Measurements from ENCODE around the gene PEX16. TPM values are rescaled to one million over a fixed set of nuclear protein-coding genes. Genes with fewer than 3 reads are reported as not detected.

The PEX16 gene
- total RNA-seq, 1 donor from 2014 or later: 47.1 TPM

- FAIRE-seq (no peak), DNase-seq (ENCODE audit: low read depth) (no peak)
- Histone ChIP-seq H3K36me3 (ENCODE audit: control insufficient read depth, insufficient read depth, low read length) (peaks cover 3% of the 10 kb centered on the region), H3K27me3 (ENCODE audit: control insufficient read depth, insufficient read depth, low read length) (no peaks in the 10 kb centered on the region), H3K4me3 (ENCODE audit: low read depth, low read length) (peak within 1 kb of the TSS; percentile 34)
- no peak for TF ChIP-seq CTCF (IDR thresholded peaks at IDR 0.05; ENCODE audit: insufficient read depth, low read length, severe bottlenecking)
These were observed 32.3 kb downstream of the PEX16 start, which contains the start of gene MAPK8IP1 for GRCh38 chr11:45885274-45885920. MAPK8IP1 (plus strand) TSS chr11:45885651; CDS start chr11:45885821, 170 bp downstream.

- Histone ChIP-seq H3K4me3 (ENCODE audit: low read depth, low read length) (no peak overlapping the region), H3K36me3 (ENCODE audit: control insufficient read depth, insufficient read depth, low read length) (peaks cover 3% of the 10 kb centered on the region), H3K27me3 (ENCODE audit: control insufficient read depth, insufficient read depth, low read length) (no peaks in the 10 kb centered on the region)
- FAIRE-seq (no peak), DNase-seq (ENCODE audit: low read depth) (no peak)
- no peak for TF ChIP-seq CTCF (IDR thresholded peaks at IDR 0.05; ENCODE audit: insufficient read depth, low read length, severe bottlenecking)
These were observed 33.0 kb downstream of the PEX16 start for GRCh38 chr11:45884596-45885185.

GRCh38 chr11:45881708-45882368 is 35.8 kb downstream of the PEX16 start:
- Histone ChIP-seq H3K4me3 (ENCODE audit: low read depth, low read length) (no peak overlapping the region), H3K36me3 (ENCODE audit: control insufficient read depth, insufficient read depth, low read length) (peaks cover 3% of the 10 kb centered on the region), H3K27me3 (ENCODE audit: control insufficient read depth, insufficient read depth, low read length) (no peaks in the 10 kb centered on the region)
- TF ChIP-seq CTCF (IDR thresholded peaks at IDR 0.05; ENCODE audit: insufficient read depth, low read length, severe bottlenecking): no peak
- no peak for FAIRE-seq
- no peak for DNase-seq (ENCODE audit: low read depth)

- Histone ChIP-seq H3K36me3 (ENCODE audit: control insufficient read depth, insufficient read depth, low read length) (peaks cover 3% of the 10 kb centered on the region), H3K27me3 (ENCODE audit: control insufficient read depth, insufficient read depth, low read length) (no peaks in the 10 kb centered on the region), H3K4me3 (ENCODE audit: low read depth, low read length) (no peak overlapping the region)
- FAIRE-seq: no peak
- no peak for TF ChIP-seq CTCF (IDR thresholded peaks at IDR 0.05; ENCODE audit: insufficient read depth, low read length, severe bottlenecking)
- no peak for DNase-seq (ENCODE audit: low read depth)
These were observed 36.7 kb downstream of the PEX16 start for GRCh38 chr11:45880772-45881570.

- FAIRE-seq (no peak), DNase-seq (ENCODE audit: low read depth) (no peak)
- H3K27me3 ChIP-seq (ENCODE audit: control insufficient read depth, insufficient read depth, low read length): no peaks in the 10 kb centered on the region
- H3K36me3 ChIP-seq (ENCODE audit: control insufficient read depth, insufficient read depth, low read length): peaks cover 3% of the 10 kb centered on the region
- no peak for TF ChIP-seq CTCF (IDR thresholded peaks at IDR 0.05; ENCODE audit: insufficient read depth, low read length, severe bottlenecking)
- no peak overlapping the region for H3K4me3 ChIP-seq (ENCODE audit: low read depth, low read length)
These were observed 37.6 kb downstream of the PEX16 start for GRCh38 chr11:45879803-45880686.

All from bronchial epithelial cell (primary cell).